ENCODE data around the gene KRTAP9-6.

DNA sequence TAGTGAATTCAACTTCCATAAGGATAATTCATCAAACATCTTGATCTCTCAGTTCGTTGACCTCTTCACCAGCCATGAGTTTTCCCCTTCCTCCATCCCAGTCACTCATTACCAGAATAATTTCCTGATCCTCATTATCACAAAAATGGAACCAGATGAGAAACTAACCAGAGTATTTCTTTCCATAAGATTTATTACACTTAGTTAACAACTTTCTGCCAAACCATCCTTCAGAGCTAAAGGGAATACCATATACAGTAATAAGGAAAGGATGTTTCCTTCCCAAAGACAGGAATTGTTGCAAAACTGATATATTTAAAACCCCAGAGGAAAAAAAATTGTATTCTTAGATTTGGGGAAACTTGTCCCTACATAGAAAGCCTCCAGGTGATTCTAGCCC is 28.8 kb downstream of the KRTAP9-6 start:
- TF ChIP-seq, protein P1, sequence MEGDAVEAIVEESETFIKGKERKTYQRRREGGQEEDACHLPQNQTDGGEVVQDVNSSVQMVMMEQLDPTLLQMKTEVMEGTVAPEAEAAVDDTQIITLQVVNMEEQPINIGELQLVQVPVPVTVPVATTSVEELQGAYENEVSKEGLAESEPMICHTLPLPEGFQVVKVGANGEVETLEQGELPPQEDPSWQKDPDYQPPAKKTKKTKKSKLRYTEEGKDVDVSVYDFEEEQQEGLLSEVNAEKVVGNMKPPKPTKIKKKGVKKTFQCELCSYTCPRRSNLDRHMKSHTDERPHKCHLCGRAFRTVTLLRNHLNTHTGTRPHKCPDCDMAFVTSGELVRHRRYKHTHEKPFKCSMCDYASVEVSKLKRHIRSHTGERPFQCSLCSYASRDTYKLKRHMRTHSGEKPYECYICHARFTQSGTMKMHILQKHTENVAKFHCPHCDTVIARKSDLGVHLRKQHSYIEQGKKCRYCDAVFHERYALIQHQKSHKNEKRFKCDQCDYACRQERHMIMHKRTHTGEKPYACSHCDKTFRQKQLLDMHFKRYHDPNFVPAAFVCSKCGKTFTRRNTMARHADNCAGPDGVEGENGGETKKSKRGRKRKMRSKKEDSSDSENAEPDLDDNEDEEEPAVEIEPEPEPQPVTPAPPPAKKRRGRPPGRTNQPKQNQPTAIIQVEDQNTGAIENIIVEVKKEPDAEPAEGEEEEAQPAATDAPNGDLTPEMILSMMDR (conservative IDR thresholded peaks at IDR 0.05; ENCODE audit: low read depth, low read length): no peak
- no peak for TF ChIP-seq EZH2 (IDR thresholded peaks at IDR 0.05; ENCODE audit: borderline replicate concordance, low read depth, low read length, poor library complexity, severe bottlenecking)
